H9 (cell line): ENCODE results near the gene PLA2G15. TPM values are rescaled to one million over a fixed set of nuclear protein-coding genes. Genes with fewer than 3 reads are reported as not detected.
A peak's percentile ranks its signal among the peaks of the same experiment; 100 is the strongest.

ENCODE experiments used
- DNase-seq: peaks from one replicate; pipeline ENCODE4 v3.0.0-alpha.2; 2017
- H2AFZ ChIP-seq: one replicate; pipeline ENCODE4 v1.6.1; 2013; ENCODE audit warnings: mild to moderate bottlenecking, low read length, control low read depth, moderate library complexity
- H2AK5ac ChIP-seq: 2 replicates; pipeline ENCODE4 v1.6.1; 2013; ENCODE audit warnings: low read length, control low read depth, mixed read lengths; ENCODE audit not compliant: insufficient read length
- H2BK120ac ChIP-seq: one replicate; pipeline ENCODE4 v1.6.1; 2013; ENCODE audit warnings: low read depth, mild to moderate bottlenecking, low read length, control low read depth, inconsistent platforms; ENCODE audit not compliant: poor library complexity, severe bottlenecking
- H2BK12ac ChIP-seq: 2 replicates; pipeline ENCODE4 v1.6.1; 2013; ENCODE audit warnings: low read length, control low read depth, mixed read lengths, low read depth; ENCODE audit not compliant: insufficient read length
- H2BK15ac ChIP-seq: 2 replicates; pipeline ENCODE4 v1.6.1; 2013; ENCODE audit warnings: low read depth, low read length, control low read depth
- H2BK20ac ChIP-seq: one replicate; pipeline ENCODE4 v1.6.1; 2013; ENCODE audit warnings: low read depth, mild to moderate bottlenecking, low read length, control low read depth, inconsistent platforms; ENCODE audit not compliant: poor library complexity, severe bottlenecking
- H2BK5ac ChIP-seq: 2 replicates; pipeline ENCODE4 v1.6.1; 2013; ENCODE audit warnings: low read length, control low read depth, mixed read lengths; ENCODE audit not compliant: insufficient read length
- H3K14ac ChIP-seq: 2 replicates; pipeline ENCODE4 v1.6.1; 2013; ENCODE audit warnings: low read length, control low read depth; ENCODE audit not compliant: insufficient read depth
- H3K18ac ChIP-seq: 2 replicates; pipeline ENCODE4 v1.6.1; 2013; ENCODE audit warnings: low read depth, mild to moderate bottlenecking, mixed read lengths, low read length, control low read depth; ENCODE audit not compliant: insufficient read length
- H3K23ac ChIP-seq: 2 replicates; pipeline ENCODE4 v1.6.1; 2013; ENCODE audit warnings: low read length, control low read depth, mixed read lengths, low read depth; ENCODE audit not compliant: insufficient read length
- H3K23me2 ChIP-seq: 2 replicates; pipeline ENCODE4 v1.6.1; 2013; ENCODE audit warnings: low read depth, mild to moderate bottlenecking, mixed read lengths, low read length, control low read depth; ENCODE audit not compliant: insufficient read length, poor library complexity, severe bottlenecking
- H3K27ac ChIP-seq: 2 replicates; pipeline ENCODE4 v1.5.1; 2013; ENCODE audit warnings: low read length, control low read depth, mixed read lengths, low read depth; ENCODE audit not compliant: insufficient read length
- H3K27me3 ChIP-seq: 2 replicates; pipeline ENCODE4 v1.6.1; 2013; ENCODE audit warnings: low read length, control low read depth, inconsistent platforms; ENCODE audit not compliant: insufficient read depth
- H3K4ac ChIP-seq: 2 replicates; pipeline ENCODE4 v1.6.1; 2013; ENCODE audit warnings: low read depth, mild to moderate bottlenecking, control low read depth, inconsistent platforms, low read length, moderate library complexity
- H3K4me1 ChIP-seq: 2 replicates; pipeline ENCODE4 v1.6.1; 2013; ENCODE audit warnings: low read length, control low read depth, inconsistent platforms; ENCODE audit not compliant: insufficient read depth
- H3K4me2 ChIP-seq: 2 replicates; pipeline ENCODE4 v1.6.1; 2013; ENCODE audit warnings: low read length, control low read depth, mixed read lengths; ENCODE audit not compliant: insufficient read length, insufficient read depth
- H3K56ac ChIP-seq: 2 replicates; pipeline ENCODE4 v1.6.1; 2013; ENCODE audit warnings: low read depth, mild to moderate bottlenecking, mixed read lengths, low read length, control low read depth; ENCODE audit not compliant: insufficient read length
- H3K79me1 ChIP-seq: 2 replicates; pipeline ENCODE4 v1.6.1; 2013; ENCODE audit warnings: low read depth, mild to moderate bottlenecking, moderate library complexity, low read length, control low read depth, inconsistent platforms; ENCODE audit not compliant: insufficient read depth, poor library complexity, severe bottlenecking
- H3K79me2 ChIP-seq: 2 replicates; pipeline ENCODE4 v1.6.1; 2013; ENCODE audit warnings: low read length, control low read depth, inconsistent platforms; ENCODE audit not compliant: insufficient read depth
- H3K9ac ChIP-seq: 2 replicates; pipeline ENCODE4 v1.6.1; 2013; ENCODE audit warnings: low read length, control low read depth, mixed read lengths; ENCODE audit not compliant: insufficient read length; ENCODE audit errors: extremely low read depth
- H3K9me3 ChIP-seq: one replicate; pipeline ENCODE4 v1.6.1; 2013; ENCODE audit warnings: low read depth, low read length, inconsistent platforms; ENCODE audit not compliant: control insufficient read depth
- H3T11ph ChIP-seq: one replicate; pipeline ENCODE4 v1.6.1; 2013; ENCODE audit warnings: mild to moderate bottlenecking, low read length, control low read depth, inconsistent platforms
- H4K20me1 ChIP-seq: one replicate; pipeline ENCODE4 v1.6.1; 2013; ENCODE audit not compliant: control insufficient read depth, insufficient read length, insufficient read depth
- H4K5ac ChIP-seq: 2 replicates; pipeline ENCODE4 v1.6.1; 2013; ENCODE audit warnings: low read depth, mild to moderate bottlenecking, mixed read lengths, low read length, control low read depth; ENCODE audit not compliant: insufficient read length
- H4K8ac ChIP-seq: replicated peaks from 2 replicates; pipeline ENCODE4 v1.6.1; 2013; ENCODE audit warnings: low read length, control low read depth, mixed read lengths, low read depth; ENCODE audit not compliant: insufficient read length
- H4K91ac ChIP-seq: 2 replicates; pipeline ENCODE4 v1.6.1; 2013; ENCODE audit warnings: low read depth, mild to moderate bottlenecking, moderate library complexity, mixed read lengths, low read length, control low read depth; ENCODE audit not compliant: insufficient read length
- H3K27ac Mint-ChIP-seq, 3 experiments: 2 replicates in 2 of 3; 3 replicates in 1 of 3; pipeline ENCODE4 v1.8.0; 2020 to 2021; ENCODE audit warnings: mixed read lengths in 3 of 3, mild to moderate bottlenecking in 1 of 3, moderate library complexity in 1 of 3
- H3K27me3 Mint-ChIP-seq: 2 replicates; pipeline ENCODE4 v1.8.0; 2021; ENCODE audit warnings: low read depth, mild to moderate bottlenecking, moderate library complexity, mixed read lengths
- H3K36me3 Mint-ChIP-seq, 3 experiments: 2 replicates in 2 of 3; 3 replicates in 1 of 3; pipeline ENCODE4 v1.8.0; 2020 to 2021; ENCODE audit warnings: low read depth in 3 of 3, mixed read lengths in 3 of 3; ENCODE audit not compliant: insufficient read depth in 1 of 3
- H3K4me1 Mint-ChIP-seq, 2 experiments: 2 replicates each; pipeline ENCODE4 v1.8.0; 2020; ENCODE audit warnings: mixed read lengths in 2 of 2
- H3K4me3 Mint-ChIP-seq, 2 experiments: 2 replicates in 1 of 2; 3 replicates in 1 of 2; pipeline ENCODE4 v1.8.0; 2020 to 2021; ENCODE audit warnings: mild to moderate bottlenecking in 2 of 2, mixed read lengths in 2 of 2, moderate library complexity in 1 of 2
- H3K9me3 Mint-ChIP-seq, 2 experiments: 2 replicates in 1 of 2; 3 replicates in 1 of 2; pipeline ENCODE4 v1.8.0; 2020; ENCODE audit warnings: mild to moderate bottlenecking in 2 of 2, mixed read lengths in 2 of 2, moderate library complexity in 1 of 2
- CTCF ChIP-seq: fragments of 200-600 bp; sonication (generic); conservative IDR thresholded peaks from 3 replicates; pipeline ENCODE4 v1.8.0; 2021; ENCODE audit warnings: antibody characterized with exemption, mild to moderate bottlenecking
- WGBS: extraction: QIAGEN DNeasy Blood & Tissue Kit; methylation state at CpG from one replicate; pipeline ENCODE4 v1.1.7; 2013; ENCODE audit warnings: missing lambda C conversion rate, low lambda C conversion rate, mixed read lengths; ENCODE audit not compliant: insufficient read length; ENCODE audit errors: extremely low coverage; 5-methylcytosine and 5-hydroxymethylcytosine counted together
- total RNA-seq: library from RNA; stranded (reverse); gene quantifications from 2 replicates; pipeline ENCODE4 v1.2.1, GENCODE V29; 2021

The PLA2G15 gene
- total RNA-seq, 1 experiment from 2014 or later = 11.0 TPM

- Histone ChIP-seq H3K14ac (no peak overlapping the region), H3K4me1 (peaks cover 4% of the 10 kb centered on the region; the same call in 1 of the 2 replicates), H2BK20ac (no peak overlapping the region), H3K27ac (no peak overlapping the region), H2BK5ac (no peak overlapping the region), H3T11ph (no peak overlapping the region), H3K9ac (no peak overlapping the region), H2BK12ac (no peak overlapping the region), H2AK5ac (no peak overlapping the region), H3K23me2 (no peaks in the 10 kb centered on the region), H3K23ac (no peak overlapping the region), H4K5ac (no peak overlapping the region), H4K91ac (no peak overlapping the region), H4K20me1 (no peaks in the 10 kb centered on the region), H3K18ac (no peak overlapping the region), H3K4ac (no peak overlapping the region), H2BK15ac (no peak overlapping the region), H3K4me2 (no peak overlapping the region), H4K8ac (no peak overlapping the region), H3K79me1 (peaks cover 3% of the 10 kb centered on the region), H2BK120ac (no peak overlapping the region), H3K27me3 (no peaks in the 10 kb centered on the region), H3K9me3 (no peaks in the 10 kb centered on the region), H2AFZ (no peak overlapping the region), H3K79me2 (peaks cover 1% of the 10 kb centered on the region; the same call in 1 of the 2 replicates), H3K56ac (no peak overlapping the region)
- H3K36me3 Mint-ChIP-seq = peaks cover 16 to 25% (median 16%) of the 10 kb centered on the region in 3 experiments; a peak in 5 of 7 replicates
- peaks cover 14 to 16% of the 10 kb centered on the region in 2 experiments for H3K4me1 Mint-ChIP-seq
- no peaks in the 10 kb centered on the region for H3K9me3 Mint-ChIP-seq
- H3K27me3 Mint-ChIP-seq = no peaks in the 10 kb centered on the region
- DNase-seq = no peak
- peak overlapping the region in 2 of 3 experiments; percentile 34 to 48; a peak in 3 of 7 replicates for H3K27ac Mint-ChIP-seq
- no peak overlapping the region for H3K4me3 Mint-ChIP-seq
- WGBS = no CpG with 5 or more reads among the region's 4 CpGs
- no peak for TF ChIP-seq CTCF
Observed at GRCh38 chr16:68272507-68273209, 27.5 kb downstream of the PLA2G15 start.
